ENCODE results near the gene ARHGAP24. TPM values are rescaled to one million over a fixed set of nuclear protein-coding genes. Genes with fewer than 3 reads are reported as not detected.
"Not testable (repeated sequence)": the region's sequence is repeated elsewhere in the genome, so short reads cannot be mapped to it uniquely, and the experiment has no call there.

ARHGAP24 gene
- total RNA-seq, 1 experiment from 2014 or later, result 34.6 TPM

DNA sequence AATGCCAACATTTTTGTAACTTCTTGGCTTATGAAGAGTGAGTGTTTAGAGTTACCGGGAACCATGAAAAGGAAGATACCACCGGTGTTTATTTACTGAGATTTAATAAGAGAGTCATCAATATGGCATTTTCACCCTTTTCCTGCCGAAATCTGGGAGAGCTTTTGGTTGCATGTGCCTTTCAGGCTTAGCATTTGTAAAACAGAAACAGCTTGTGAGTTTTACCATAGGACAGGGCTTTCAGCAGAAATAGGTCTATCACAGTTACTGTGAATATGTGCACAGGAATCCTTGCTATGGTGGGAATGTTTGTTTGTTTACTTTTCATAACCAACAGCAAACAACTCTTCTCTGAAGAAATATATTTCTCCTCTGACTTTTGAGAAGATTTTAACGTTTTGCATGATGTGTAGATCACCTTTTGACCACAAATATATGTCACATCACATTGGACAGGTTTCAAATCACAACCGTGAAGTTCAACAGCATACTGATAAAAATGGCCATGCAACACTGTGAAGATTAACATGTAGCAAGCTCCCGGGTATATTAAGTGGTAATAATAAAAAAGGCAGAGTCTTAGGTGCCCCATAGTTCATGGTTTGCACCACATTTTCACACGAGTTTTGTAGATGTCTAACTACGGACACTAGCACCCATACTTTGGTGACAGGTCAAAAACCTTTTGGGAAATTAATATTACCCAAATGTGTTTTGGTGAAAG lies 21.3 kb downstream of the ARHGAP24 start:
- no peaks in the 10 kb centered on the region for H3K9me3 ChIP-seq (replicated peaks)
- H3K36me3 ChIP-seq, result peaks cover 12% of the 10 kb centered on the region
- H3K4me1 ChIP-seq, result peaks cover 25% of the 10 kb centered on the region
- H3K27me3 ChIP-seq, result no peaks in the 10 kb centered on the region
- DNase-seq, result no peak
- no peak overlapping the region for H3K4me3 ChIP-seq
- no peak overlapping the region; the same call in 1 of the 2 replicates for H3K27ac ChIP-seq

DNA sequence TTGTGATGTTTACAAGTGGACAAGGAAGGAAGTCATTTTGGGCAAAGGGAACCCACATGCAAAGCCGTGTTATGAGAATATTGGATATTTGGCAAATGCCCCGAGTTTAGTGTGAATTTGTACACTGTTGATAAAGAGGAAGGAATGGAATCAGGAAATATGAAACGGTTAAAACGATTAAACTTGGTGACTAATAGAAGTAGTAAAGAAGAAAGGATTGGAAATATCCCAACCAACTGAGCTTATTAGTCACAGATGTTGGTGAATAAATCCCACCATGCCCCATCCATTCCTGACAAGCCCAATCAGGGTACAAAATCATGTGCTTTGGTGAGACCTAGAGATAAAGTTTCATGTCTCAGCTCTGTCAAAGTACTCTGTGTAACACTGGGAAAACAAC lies 22.0 kb downstream of the ARHGAP24 start:
- H3K4me3 ChIP-seq, result no peak overlapping the region
- no peaks in the 10 kb centered on the region for H3K27me3 ChIP-seq
- peaks cover 12% of the 10 kb centered on the region for H3K36me3 ChIP-seq
- H3K4me1 ChIP-seq, result peaks cover 22% of the 10 kb centered on the region
- no peak overlapping the region; the same call in 1 of the 2 replicates for H3K27ac ChIP-seq
- H3K9me3 ChIP-seq (replicated peaks), result no peaks in the 10 kb centered on the region
- DNase-seq, result no peak

DNA sequence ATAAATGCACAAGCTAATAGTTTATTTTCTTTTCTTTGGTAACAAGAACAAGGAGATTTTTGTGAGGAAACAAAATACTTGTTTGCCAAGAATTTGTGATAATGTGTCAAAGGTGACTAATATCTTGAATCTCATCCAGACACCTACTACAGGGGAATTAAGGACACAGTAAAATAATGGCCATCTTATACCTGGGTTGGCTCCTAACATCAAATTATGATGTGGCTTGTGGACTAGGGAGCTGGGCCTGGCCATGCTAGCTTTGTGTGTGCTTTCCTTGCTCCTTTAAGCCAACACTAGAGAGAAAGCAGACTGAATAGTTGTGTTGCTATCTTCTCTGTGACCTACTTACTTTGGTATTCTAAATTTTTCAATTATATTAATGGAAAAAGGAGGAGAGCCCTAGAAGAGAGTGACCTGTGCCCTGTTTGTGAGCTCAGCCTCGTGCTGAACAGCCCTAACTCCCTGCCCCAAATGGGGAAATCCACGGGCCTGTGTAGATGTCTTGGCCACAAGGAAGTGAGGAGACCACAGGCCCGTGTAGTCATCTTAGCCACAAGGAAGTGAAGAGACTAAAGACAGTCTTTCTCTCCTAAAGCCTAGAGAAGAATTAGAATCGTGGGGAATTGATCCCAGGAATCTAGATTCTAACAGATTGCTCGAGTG lies 23.3 kb downstream of the ARHGAP24 start:
- no peaks in the 10 kb centered on the region for H3K27me3 ChIP-seq
- H3K27ac ChIP-seq, result no peak overlapping the region
- H3K4me3 ChIP-seq, result no peak overlapping the region
- no peak for DNase-seq
- peaks cover 22% of the 10 kb centered on the region for H3K4me1 ChIP-seq
- H3K36me3 ChIP-seq, result peaks cover 12% of the 10 kb centered on the region
- no peaks in the 10 kb centered on the region for H3K9me3 ChIP-seq (replicated peaks)

DNA sequence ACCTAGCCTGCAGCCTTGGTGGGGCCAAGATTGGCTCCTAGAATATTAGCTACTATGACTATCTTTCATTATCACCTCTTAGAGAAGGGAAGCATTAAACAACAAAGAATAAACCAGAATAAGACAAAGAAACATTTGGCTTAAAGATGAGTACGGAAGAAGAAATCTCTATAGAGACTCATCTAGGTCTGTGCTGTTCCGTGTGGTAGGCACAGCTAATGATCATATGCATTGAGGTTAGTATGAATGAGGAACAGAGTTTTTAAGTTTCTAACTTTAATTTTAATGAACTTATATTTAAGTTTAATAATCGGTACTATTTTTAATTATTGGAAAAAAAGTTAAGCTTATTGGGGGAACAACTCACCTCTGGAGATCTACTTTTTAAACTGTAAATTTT lies 24.6 kb downstream of the ARHGAP24 start:
- no peak for DNase-seq
- no peak overlapping the region for H3K4me3 ChIP-seq
- no peaks in the 10 kb centered on the region for H3K27me3 ChIP-seq
- no peaks in the 10 kb centered on the region; the same call in 1 of the 2 replicates for H3K9me3 ChIP-seq (replicated peaks)
- H3K27ac ChIP-seq, result no peak overlapping the region
- H3K4me1 ChIP-seq, result peaks cover 22% of the 10 kb centered on the region
- peaks cover 12% of the 10 kb centered on the region for H3K36me3 ChIP-seq

DNA sequence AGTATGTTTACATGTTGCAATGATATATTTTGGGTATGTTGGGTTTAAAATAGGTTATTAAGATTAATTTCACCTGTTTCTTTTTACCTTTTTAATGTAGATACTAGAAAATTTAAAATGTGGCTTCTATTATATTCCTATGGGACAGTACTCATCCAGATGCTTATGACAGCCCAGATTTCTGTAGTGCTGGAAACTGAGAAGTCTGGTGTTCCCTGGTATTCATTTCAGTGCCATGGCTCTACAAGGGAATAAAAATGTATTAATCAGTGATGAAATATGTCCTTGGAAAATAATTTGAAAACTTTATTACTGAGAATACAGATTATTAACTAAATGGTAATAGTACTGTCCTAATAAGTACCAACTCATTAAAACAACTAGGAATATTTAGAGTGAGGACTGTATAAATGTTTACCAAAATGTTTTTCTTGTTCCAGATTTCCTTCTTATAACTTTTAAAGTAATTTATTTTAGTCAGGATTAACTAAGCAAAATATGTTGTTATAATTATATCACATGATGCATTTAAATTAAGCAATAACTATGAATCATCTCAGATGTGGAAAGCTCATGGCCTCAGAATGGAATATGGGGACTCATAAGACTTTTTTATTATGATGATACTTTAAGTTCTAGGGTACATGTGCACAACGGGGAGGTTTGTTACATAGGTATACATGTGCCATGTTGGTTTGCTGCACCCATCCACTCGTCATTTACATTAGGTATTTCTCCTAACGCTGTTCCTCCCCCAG lies 25.3 kb downstream of the ARHGAP24 start:
- peaks cover 13% of the 10 kb centered on the region for H3K36me3 ChIP-seq
- no peak for DNase-seq
- H3K4me3 ChIP-seq, result no peak overlapping the region
- H3K4me1 ChIP-seq, result peaks cover 22% of the 10 kb centered on the region
- no peak overlapping the region for H3K27ac ChIP-seq
- H3K27me3 ChIP-seq, result no peaks in the 10 kb centered on the region
- H3K9me3 ChIP-seq (replicated peaks), result peaks cover 1% of the 10 kb centered on the region; the same call in 1 of the 2 replicates

- DNase-seq; H3K27ac ChIP-seq; H3K9me3 ChIP-seq (replicated peaks); H3K4me3 ChIP-seq; H3K27me3 ChIP-seq: not testable (repeated sequence)
- peaks cover 15% of the 10 kb centered on the region for H3K36me3 ChIP-seq
- peaks cover 15% of the 10 kb centered on the region for H3K4me1 ChIP-seq
These were observed 26.2 kb downstream of the ARHGAP24 start for GRCh38 chr4:85501145-85501544.

- no peak overlapping the region for H3K27ac ChIP-seq
- H3K27me3 ChIP-seq, result no peaks in the 10 kb centered on the region
- no peak for DNase-seq
- 0 out of 2 replicates have a peak, but pooled peaks cover 8% of the 10 kb centered on the region for H3K36me3 ChIP-seq
- H3K9me3 ChIP-seq (replicated peaks), result peaks cover 5% of the 10 kb centered on the region; the same call in 1 of the 2 replicates
- H3K4me3 ChIP-seq, result no peak overlapping the region
- H3K4me1 ChIP-seq, result peaks cover 9% of the 10 kb centered on the region
These were observed 33.7 kb downstream of the ARHGAP24 start for GRCh38 chr4:85508654-85509053.

DNA sequence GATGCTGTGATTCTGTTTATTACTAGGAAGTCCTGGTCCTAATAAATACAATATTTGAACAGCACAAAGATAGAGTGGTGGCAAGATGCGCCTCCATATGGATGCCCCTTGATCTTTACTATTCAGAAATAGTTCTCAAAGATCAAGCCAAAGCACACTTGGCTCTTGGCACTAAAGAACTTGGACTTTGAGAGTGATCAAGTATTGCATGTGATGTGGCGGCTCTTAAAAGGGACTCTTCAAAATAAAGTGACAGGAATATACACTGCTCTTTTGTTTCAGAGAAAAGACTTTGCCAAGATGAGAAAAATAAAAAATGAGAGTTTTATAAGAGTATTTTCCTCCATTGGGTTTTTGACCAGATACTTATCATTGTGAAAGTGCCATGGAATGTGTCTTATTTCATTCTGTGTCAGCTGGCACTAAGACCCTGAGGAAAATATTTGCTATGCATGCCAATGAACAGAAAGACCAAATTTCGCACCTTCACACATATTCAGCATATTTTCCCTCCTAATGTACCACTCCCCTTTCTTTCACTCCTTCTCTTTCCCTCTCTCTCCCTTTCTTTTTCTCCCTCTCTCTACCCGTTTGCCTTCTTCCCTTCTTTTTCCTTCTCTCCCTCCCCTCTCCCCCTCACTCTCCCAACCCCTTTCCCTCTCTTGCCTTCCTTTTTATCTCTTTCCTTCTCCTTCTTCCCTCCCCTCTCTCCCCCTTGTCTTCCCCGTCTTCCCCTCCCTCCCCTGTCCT lies 35.1 kb downstream of the ARHGAP24 start:
- Histone ChIP-seq H3K36me3 (0 out of 2 replicates have a peak, but pooled peaks cover 8% of the 10 kb centered on the region), H3K4me3 (no peak overlapping the region), H3K4me1 (peaks cover 9% of the 10 kb centered on the region), H3K9me3 (replicated peaks) (peaks cover 5% of the 10 kb centered on the region; the same call in 1 of the 2 replicates), H3K27me3 (no peaks in the 10 kb centered on the region), H3K27ac (no peak overlapping the region)
- no peak for DNase-seq

- no peaks in the 10 kb centered on the region for H3K27me3 ChIP-seq
- H3K4me3 ChIP-seq, result no peak overlapping the region
- no peak for DNase-seq
- H3K9me3 ChIP-seq (replicated peaks), result peaks cover 1% of the 10 kb centered on the region; the same call in 1 of the 2 replicates
- peaks cover 9% of the 10 kb centered on the region for H3K4me1 ChIP-seq
- 0 out of 2 replicates have a peak, but pooled peaks cover 6% of the 10 kb centered on the region for H3K36me3 ChIP-seq
- no peak overlapping the region for H3K27ac ChIP-seq
These were observed 35.7 kb downstream of the ARHGAP24 start for GRCh38 chr4:85510632-85510984.

GRCh38 chr4:85512446-85513205 lies 37.7 kb downstream of the ARHGAP24 start:
- Histone ChIP-seq H3K9me3 (replicated peaks) (no peaks in the 10 kb centered on the region; the same call in 1 of the 2 replicates), H3K4me1 (peaks cover 9% of the 10 kb centered on the region), H3K4me3 (no peak overlapping the region), H3K27me3 (no peaks in the 10 kb centered on the region), H3K27ac (no peak overlapping the region), H3K36me3 (0 out of 2 replicates have a peak, but pooled peaks cover 4% of the 10 kb centered on the region)
- no peak for DNase-seq

GRCh38 chr4:85514117-85514516 lies 39.2 kb downstream of the ARHGAP24 start:
- no peak overlapping the region for H3K27ac ChIP-seq
- H3K4me1 ChIP-seq, result peaks cover 9% of the 10 kb centered on the region
- no peak for DNase-seq
- H3K9me3 ChIP-seq (replicated peaks), result no peaks in the 10 kb centered on the region; the same call in 1 of the 2 replicates
- no peaks in the 10 kb centered on the region for H3K27me3 ChIP-seq
- no peak overlapping the region for H3K4me3 ChIP-seq
- H3K36me3 ChIP-seq, result 0 out of 2 replicates have a peak, but pooled peaks cover 4% of the 10 kb centered on the region

GRCh38 chr4:85514783-85515182 lies 39.8 kb downstream of the ARHGAP24 start:
- Histone ChIP-seq H3K9me3 (replicated peaks) (no peaks in the 10 kb centered on the region; the same call in 1 of the 2 replicates), H3K27ac (no peak overlapping the region), H3K36me3 (0 out of 2 replicates have a peak, but pooled peaks cover 2% of the 10 kb centered on the region), H3K4me3 (no peak overlapping the region), H3K27me3 (no peaks in the 10 kb centered on the region), H3K4me1 (peaks cover 9% of the 10 kb centered on the region)
- no peak for DNase-seq

GRCh38 chr4:85515701-85516100 lies 40.8 kb downstream of the ARHGAP24 start:
- Histone ChIP-seq H3K36me3 (0 out of 2 replicates have a peak, but pooled peaks cover 2% of the 10 kb centered on the region), H3K9me3 (replicated peaks) (no peaks in the 10 kb centered on the region; the same call in 1 of the 2 replicates), H3K4me1 (peaks cover 9% of the 10 kb centered on the region), H3K27me3 (no peaks in the 10 kb centered on the region), H3K27ac (no peak overlapping the region), H3K4me3 (no peak overlapping the region)
- DNase-seq, result no peak
